HEK293 (cell line): ENCODE data around the gene C22orf42.

Experiments
- CTCF ChIA-PET: fragments of 350-600 bp; formaldehyde crosslinking; extraction: SDS; loops from one replicate; lab custom pipeline; 2021; ENCODE audit warnings: antibody characterized with exemption; lab: Yijun Ruan, JAX
- POLR2A ChIA-PET: fragments of 300-600 bp; formaldehyde crosslinking; extraction: SDS; loops from one replicate; lab custom pipeline; 2020; ENCODE audit warnings: antibody characterized with exemption, inconsistent platforms; lab: Yijun Ruan, JAX
- H3K27ac ChIP-seq: fragments of 200-500 bp; sonication (Bioruptor generic); 2 replicates; pipeline ENCODE4 v1.5.1; 2014; ENCODE audit warnings: low read depth, low read length, control low read depth, inconsistent platforms; ENCODE audit errors: extremely low read depth
- H3K36me3 ChIP-seq, 2 experiments: fragments of 200-500 bp in 1 of 2; sonication (Bioruptor generic) in 1 of 2; 1 replicate in 1 of 2; 2 replicates in 1 of 2; pipeline ENCODE4 v1.5.1; 2014 to 2017; ENCODE audit warnings: inconsistent platforms in 2 of 2, low read length in 2 of 2; ENCODE audit not compliant: control insufficient read depth in 2 of 2, insufficient read depth in 1 of 2
- H3K4me1 ChIP-seq: fragments of 200-500 bp; sonication (Bioruptor generic); 2 replicates; pipeline ENCODE4 v1.5.1; 2014; ENCODE audit warnings: mild to moderate bottlenecking, low read length, inconsistent platforms; ENCODE audit not compliant: control insufficient read depth, insufficient read depth
- H3K4me3 ChIP-seq: 2 replicates; pipeline ENCODE4 v1.5.1; 2011; ENCODE audit warnings: low read depth, mild to moderate bottlenecking, control low read depth, low read length, moderate library complexity
- H3K9me3 ChIP-seq: fragments of 200-500 bp; sonication (Bioruptor generic); 2 replicates; pipeline ENCODE4 v1.5.1; 2014; ENCODE audit warnings: low read depth, low read length, inconsistent platforms; ENCODE audit not compliant: control insufficient read depth, insufficient read depth
- REST ChIP-seq: fragments of 450-650 bp; formaldehyde crosslinking; IDR thresholded peaks from 2 replicates; pipeline ENCODE4 v1.5.1; 2016; ENCODE audit warnings: missing biosample characterization, missing genetic modification characterization
- ZBTB26 ChIP-seq: fragments of 450-650 bp; formaldehyde crosslinking; optimal IDR thresholded peaks from 2 replicates; pipeline ENCODE3; 2016; ENCODE audit warnings: missing biosample characterization, mild to moderate bottlenecking, missing genetic modification characterization
- ZBTB44 ChIP-seq: fragments of 450-650 bp; IDR thresholded peaks from 2 replicates; pipeline ENCODE4 v1.5.1; 2018; ENCODE audit warnings: missing biosample characterization, mild to moderate bottlenecking, missing genetic modification characterization
- ZBTB49 ChIP-seq: fragments of 450-650 bp; formaldehyde crosslinking; IDR thresholded peaks from 2 replicates; pipeline ENCODE4 v1.5.1; 2016; ENCODE audit warnings: missing biosample characterization, missing genetic modification characterization, low read depth
- ZFP37 ChIP-seq: fragments of 450-650 bp; formaldehyde crosslinking; IDR thresholded peaks from 2 replicates; pipeline ENCODE4 v1.5.1; 2016; ENCODE audit warnings: missing biosample characterization, missing genetic modification characterization
- ZNF146 ChIP-seq: fragments of 450-650 bp; formaldehyde crosslinking; IDR thresholded peaks from 2 replicates; pipeline ENCODE4 v1.5.1; 2016; ENCODE audit warnings: missing biosample characterization, missing genetic modification characterization
- ZNF221 ChIP-seq: fragments of 450-650 bp; formaldehyde crosslinking; IDR thresholded peaks from 2 replicates; pipeline ENCODE4 v1.5.1; 2017; ENCODE audit warnings: missing biosample characterization, missing genetic modification characterization, borderline replicate concordance
- ZNF266 ChIP-seq: fragments of 450-650 bp; formaldehyde crosslinking; IDR thresholded peaks from 2 replicates; pipeline ENCODE4 v1.5.1; 2016; ENCODE audit warnings: missing biosample characterization, missing genetic modification characterization, low read depth
- ZNF341 ChIP-seq: fragments of 450-650 bp; formaldehyde crosslinking; IDR thresholded peaks from 2 replicates; pipeline ENCODE4; 2016; ENCODE audit warnings: low read depth, missing biosample characterization, missing genetic modification characterization
- ZNF488 ChIP-seq: fragments of 450-650 bp; formaldehyde crosslinking; IDR thresholded peaks from 2 replicates; pipeline ENCODE4 v1.5.1; 2016; ENCODE audit warnings: missing biosample characterization, missing genetic modification characterization
- ZNF549 ChIP-seq: fragments of 450-650 bp; IDR thresholded peaks from 2 replicates; pipeline ENCODE4 v1.5.1; 2018; ENCODE audit warnings: missing biosample characterization, missing genetic modification characterization, mild to moderate bottlenecking, inconsistent platforms, moderate library complexity
- ZNF560 ChIP-seq: fragments of 450-650 bp; formaldehyde crosslinking; IDR thresholded peaks from 2 replicates; pipeline ENCODE4 v1.5.1; 2017; ENCODE audit warnings: missing biosample characterization, missing genetic modification characterization, borderline replicate concordance
- ZNF596 ChIP-seq: fragments of 450-650 bp; IDR thresholded peaks from 2 replicates; pipeline ENCODE4 v1.5.0; 2018; ENCODE audit warnings: missing biosample characterization, mild to moderate bottlenecking, missing genetic modification characterization, moderate library complexity
- ZNF610 ChIP-seq: fragments of 450-650 bp; formaldehyde crosslinking; IDR thresholded peaks from 2 replicates; pipeline ENCODE4 v1.5.1; 2016; ENCODE audit warnings: missing biosample characterization, missing genetic modification characterization, borderline replicate concordance

Gene C22orf42

GRCh38 chr22:32177221-32177765, 18.2 kb upstream of the C22orf42 start (continued):
- TF ChIP-seq ZNF488 (tag by site-specific recombination) (no peak), ZBTB44 (no peak), ZNF266 (tag by site-specific recombination) (no peak), ZNF549 (tag by site-specific recombination) (no peak), ZNF596 (tag by site-specific recombination) (no peak), ZNF221 (tag by site-specific recombination) (no peak), ZFP37 (tag by site-specific recombination) (no peak), REST (tag by site-specific recombination) (peak; percentile 89), ZNF341 (tag by site-specific recombination) (no peak), ZNF146 (no peak), ZBTB49 (tag by site-specific recombination) (no peak)
- TF ChIP-seq, all 188 proteins: peak for 3

GRCh38 chr22:32175683-32176644, 16.9 kb upstream of the C22orf42 start:
- no peaks in the 10 kb centered on the region for H3K36me3 ChIP-seq
- H3K9me3 ChIP-seq, result no peaks in the 10 kb centered on the region
- no peaks in the 10 kb centered on the region for H3K4me1 ChIP-seq
- H3K27ac ChIP-seq, result no peak overlapping the region
- CTCF ChIA-PET, result interaction anchor here (0.8 kb wide), 1 partner anchor 91 kb away, joined by 3 read pairs; no protein-coding TSS in a partner anchor
- TF ChIP-seq ZBTB26 (tag by site-specific recombination) (peak; percentile 8), ZNF610 (tag by site-specific recombination) (no peak), ZNF560 (0 out of 2 replicates have a peak, but pooled peaks have one; percentile 52)
- TF ChIP-seq, all 188 proteins: peak for 2
- POLR2A ChIA-PET, result no interaction called here
- no peak overlapping the region for H3K4me3 ChIP-seq
